Central memory CD4-positive, alpha-beta T cell (primary cell): ENCODE results near the gene PXDN.
"Not testable (repeated sequence)": the region's sequence is repeated elsewhere in the genome, so short reads cannot be mapped to it uniquely, and the experiment has no call there.

Experiments used
- DNase-seq: peaks from one replicate; pipeline ENCODE4 v3.0.0; 2022

Gene PXDN

GRCh38 chr2:1773883-1774282, 29.6 kb upstream of the PXDN start:
- no peak for DNase-seq

- no peak for DNase-seq
These were observed 28.4 kb upstream of the PXDN start for GRCh38 chr2:1772471-1773267.

GRCh38 chr2:1771626-1772280, 27.4 kb upstream of the PXDN start:
- DNase-seq = no peak

GRCh38 chr2:1770566-1771380, 26.5 kb upstream of the PXDN start:
- DNase-seq = no peak

- no peak for DNase-seq
These were observed 25.5 kb upstream of the PXDN start for GRCh38 chr2:1769703-1770422.

GRCh38 chr2:1767939-1768691, 23.8 kb upstream of the PXDN start:
- no peak for DNase-seq

GRCh38 chr2:1766851-1767811, 22.8 kb upstream of the PXDN start:
- DNase-seq = no peak

GRCh38 chr2:1766425-1766824, 22.1 kb upstream of the PXDN start:
- no peak for DNase-seq

- DNase-seq = not testable (repeated sequence)
These were observed 20.9 kb upstream of the PXDN start for GRCh38 chr2:1765201-1765600.

- DNase-seq = no peak
These were observed 15.3 kb upstream of the PXDN start for GRCh38 chr2:1759611-1759930.

- DNase-seq = no peak
These were observed 14.7 kb upstream of the PXDN start for GRCh38 chr2:1758774-1759610.

GRCh38 chr2:1758171-1758570, 13.9 kb upstream of the PXDN start:
- no peak for DNase-seq

GRCh38 chr2:1757567-1757966, 13.3 kb upstream of the PXDN start:
- no peak for DNase-seq

- not testable (repeated sequence) for DNase-seq
These were observed 12.8 kb upstream of the PXDN start for GRCh38 chr2:1757146-1757545.

GRCh38 chr2:1756456-1756855, 12.1 kb upstream of the PXDN start:
- no peak for DNase-seq

- no peak for DNase-seq
These were observed 11.3 kb upstream of the PXDN start for GRCh38 chr2:1755436-1756191.

- DNase-seq = no peak
These were observed 10.3 kb upstream of the PXDN start for GRCh38 chr2:1754461-1755170.

GRCh38 chr2:1754046-1754445, 9.7 kb upstream of the PXDN start:
- no peak for DNase-seq

GRCh38 chr2:1752751-1753150, 8.4 kb upstream of the PXDN start:
- DNase-seq = no peak
